GM18502 (cell line): ENCODE results near the gene IGSF23.
"Not testable (repeated sequence)": the region's sequence is repeated elsewhere in the genome, so short reads cannot be mapped to it uniquely, and the experiment has no call there.

Experiments used
- ATAC-seq: cut with Tn5 transposase; IDR thresholded peaks from one replicate; pipeline ENCODE4 v1.9.1; 2021; ENCODE audit warnings: mild to moderate bottlenecking; ENCODE audit not compliant: unreplicated experiment, poor library complexity

IGSF23 gene

GRCh38 chr19:44585371-44586133 is 27.8 kb upstream of the IGSF23 start:
- no peak for ATAC-seq

GRCh38 chr19:44587963-44588770 is 25.2 kb upstream of the IGSF23 start:
- no peak for ATAC-seq

- ATAC-seq = no peak
Measured at GRCh38 chr19:44588771-44589112, 24.6 kb upstream of the IGSF23 start.

- ATAC-seq = no peak
Measured at GRCh38 chr19:44590245-44591059, 22.9 kb upstream of the IGSF23 start.

GRCh38 chr19:44591340-44591993 is 21.9 kb upstream of the IGSF23 start:
- ATAC-seq = not testable (repeated sequence)

GRCh38 chr19:44592451-44592890 is 20.9 kb upstream of the IGSF23 start:
- ATAC-seq = no peak

- ATAC-seq = no peak
Measured at GRCh38 chr19:44593294-44593693, 20.1 kb upstream of the IGSF23 start.

GRCh38 chr19:44593866-44594266 is 19.5 kb upstream of the IGSF23 start:
- ATAC-seq = not testable (repeated sequence)

- ATAC-seq = no peak
Measured at GRCh38 chr19:44596428-44597130, 16.8 kb upstream of the IGSF23 start.

- no peak for ATAC-seq
Measured at GRCh38 chr19:44597131-44597491, 16.3 kb upstream of the IGSF23 start.

- ATAC-seq = no peak
Measured at GRCh38 chr19:44598355-44598754, 15.0 kb upstream of the IGSF23 start.

- no peak for ATAC-seq
Measured at GRCh38 chr19:44598880-44599279, 14.5 kb upstream of the IGSF23 start.

- no peak for ATAC-seq
Measured at GRCh38 chr19:44600466-44600865, 12.9 kb upstream of the IGSF23 start.

GRCh38 chr19:44602081-44602480 is 11.3 kb upstream of the IGSF23 start:
- ATAC-seq = no peak

- ATAC-seq = no peak
Measured at GRCh38 chr19:44603201-44603945, 10.0 kb upstream of the IGSF23 start.

- ATAC-seq = no peak
Measured at GRCh38 chr19:44604241-44604640, 9.1 kb upstream of the IGSF23 start.

GRCh38 chr19:44605547-44605946 is 7.8 kb upstream of the IGSF23 start:
- no peak for ATAC-seq

GRCh38 chr19:44607049-44607448 is 6.3 kb upstream of the IGSF23 start:
- no peak for ATAC-seq

- ATAC-seq = no peak
Measured at GRCh38 chr19:44607917-44608316, 5.4 kb upstream of the IGSF23 start.
